ENCODE data around the gene AKT1S1. TPM values are rescaled to one million over a fixed set of nuclear protein-coding genes. Genes with fewer than 3 reads are reported as not detected.

AKT1S1 gene
- total RNA-seq, 3 donors from 2014 or later (not counting 1 experiment from before 2014, with no cell fraction given), result 12.8 to 17.8 (median 16.1) TPM

DNA sequence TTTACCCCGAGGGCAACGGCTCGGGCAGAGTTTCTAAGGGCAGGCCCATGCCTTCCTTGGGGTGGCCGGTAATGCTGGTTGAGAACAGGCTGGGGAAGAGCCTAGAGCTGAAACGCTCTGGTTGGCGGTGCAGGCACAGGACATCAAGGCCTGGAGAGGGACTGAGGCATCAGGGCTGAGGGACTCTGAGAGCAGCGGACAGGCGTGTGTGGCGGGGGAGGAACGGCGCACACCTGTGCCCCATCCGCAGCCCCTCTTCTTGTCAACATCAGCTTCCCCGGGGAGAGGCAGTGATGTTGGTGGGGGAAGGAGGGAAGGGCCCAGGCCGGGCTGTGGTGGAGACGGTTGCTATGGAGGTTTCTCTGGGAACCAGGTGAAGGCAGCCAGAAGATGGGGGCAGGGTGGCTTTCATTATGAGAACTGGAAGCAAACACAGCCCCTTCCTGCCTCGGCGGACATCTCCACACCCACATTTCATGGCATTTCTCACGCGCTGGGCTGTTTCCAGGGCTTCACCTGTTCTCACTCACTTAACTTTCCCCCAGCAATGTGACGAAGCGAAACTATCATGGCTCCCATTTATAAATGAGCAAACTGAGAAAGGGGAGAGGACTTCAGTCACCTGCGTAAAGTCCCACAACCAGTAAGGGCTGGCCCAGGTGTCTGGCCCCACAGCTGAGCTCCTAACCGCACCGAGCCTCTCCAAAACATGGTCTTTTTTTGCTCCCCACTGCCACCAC, 43.6 kb upstream of the AKT1S1 start:
- H3K27ac Mint-ChIP-seq, result peak overlapping the region in 1 of 2 donors; percentile 61
- TF ChIP-seq, protein P1, sequence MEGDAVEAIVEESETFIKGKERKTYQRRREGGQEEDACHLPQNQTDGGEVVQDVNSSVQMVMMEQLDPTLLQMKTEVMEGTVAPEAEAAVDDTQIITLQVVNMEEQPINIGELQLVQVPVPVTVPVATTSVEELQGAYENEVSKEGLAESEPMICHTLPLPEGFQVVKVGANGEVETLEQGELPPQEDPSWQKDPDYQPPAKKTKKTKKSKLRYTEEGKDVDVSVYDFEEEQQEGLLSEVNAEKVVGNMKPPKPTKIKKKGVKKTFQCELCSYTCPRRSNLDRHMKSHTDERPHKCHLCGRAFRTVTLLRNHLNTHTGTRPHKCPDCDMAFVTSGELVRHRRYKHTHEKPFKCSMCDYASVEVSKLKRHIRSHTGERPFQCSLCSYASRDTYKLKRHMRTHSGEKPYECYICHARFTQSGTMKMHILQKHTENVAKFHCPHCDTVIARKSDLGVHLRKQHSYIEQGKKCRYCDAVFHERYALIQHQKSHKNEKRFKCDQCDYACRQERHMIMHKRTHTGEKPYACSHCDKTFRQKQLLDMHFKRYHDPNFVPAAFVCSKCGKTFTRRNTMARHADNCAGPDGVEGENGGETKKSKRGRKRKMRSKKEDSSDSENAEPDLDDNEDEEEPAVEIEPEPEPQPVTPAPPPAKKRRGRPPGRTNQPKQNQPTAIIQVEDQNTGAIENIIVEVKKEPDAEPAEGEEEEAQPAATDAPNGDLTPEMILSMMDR (IDR thresholded peaks at IDR 0.05), result no peak
- DNase-seq, result no peak
- H3K9me3 Mint-ChIP-seq, result no peaks in the 10 kb centered on the region
- intact Hi-C loops (cut with micrococcal nuclease), result no loop called here
- no peaks in the 10 kb centered on the region for H3K36me3 Mint-ChIP-seq
- peaks cover 37% of the 10 kb centered on the region for H3K36me3 ChIP-seq (ENCODE audit: control insufficient read depth, insufficient read depth, low read length)
- 94% methylated on average over 24 of the region's 24 CpGs for WGBS (ENCODE audit: insufficient coverage)
- no peak overlapping the region for H3K4me3 ChIP-seq (ENCODE audit: low read length)
- no peaks in the 10 kb centered on the region for H3K9me3 ChIP-seq (ENCODE audit: control insufficient read depth, insufficient read depth, low read length)
- peaks cover 10 to 34% of the 10 kb centered on the region in 2 donors for H3K4me1 Mint-ChIP-seq
- H3K4me3 Mint-ChIP-seq, result no peak overlapping the region
- H3K27me3 ChIP-seq (ENCODE audit: control insufficient read depth, insufficient read depth, low read length), result no peaks in the 10 kb centered on the region
- H3K27me3 Mint-ChIP-seq (ENCODE audit: low read depth in 2 of 2), result no peaks in the 10 kb centered on the region
- ATAC-seq, result no peak
- peaks cover 20% of the 10 kb centered on the region for H3K4me1 ChIP-seq (ENCODE audit: control insufficient read depth, insufficient read depth, low read length)
- H3K27ac ChIP-seq (ENCODE audit: low read length), result no peak overlapping the region

DNA sequence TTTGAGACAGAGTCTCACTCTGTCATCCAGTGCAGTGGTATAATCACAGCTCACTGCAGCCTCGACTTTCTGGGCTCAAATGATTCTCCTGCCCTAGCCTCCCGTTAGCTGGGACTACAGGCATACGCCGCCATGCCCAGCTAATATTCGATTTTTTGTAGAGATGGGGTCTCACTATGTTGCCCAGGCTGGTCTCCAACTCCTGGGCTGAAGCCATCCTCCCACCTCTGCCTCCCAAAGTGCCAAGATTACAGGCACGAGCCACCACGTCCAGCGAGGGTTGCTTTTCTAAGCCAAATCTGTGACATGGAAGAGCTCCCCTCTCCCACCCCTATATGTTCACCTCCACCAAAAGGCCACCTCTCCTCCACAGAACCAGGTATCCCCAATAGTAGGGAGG, 40.9 kb upstream of the AKT1S1 start:
- intact Hi-C loops (cut with micrococcal nuclease), result no loop called here
- H3K36me3 Mint-ChIP-seq, result no peaks in the 10 kb centered on the region
- no peak overlapping the region for H3K27ac ChIP-seq (ENCODE audit: low read length)
- no peak overlapping the region for H3K27ac Mint-ChIP-seq
- WGBS (ENCODE audit: insufficient coverage), result 97% methylated on average over 8 of the region's 8 CpGs
- H3K27me3 ChIP-seq (ENCODE audit: control insufficient read depth, insufficient read depth, low read length), result no peaks in the 10 kb centered on the region
- peaks cover 7% of the 10 kb centered on the region for H3K4me1 ChIP-seq (ENCODE audit: control insufficient read depth, insufficient read depth, low read length)
- ATAC-seq (no peak), DNase-seq (no peak)
- H3K36me3 ChIP-seq (ENCODE audit: control insufficient read depth, insufficient read depth, low read length), result peaks cover 40% of the 10 kb centered on the region
- no peaks in the 10 kb centered on the region for H3K27me3 Mint-ChIP-seq (ENCODE audit: low read depth in 2 of 2)
- no peaks in the 10 kb centered on the region for H3K9me3 ChIP-seq (ENCODE audit: control insufficient read depth, insufficient read depth, low read length)
- no peaks in the 10 kb centered on the region for H3K9me3 Mint-ChIP-seq
- H3K4me3 ChIP-seq (ENCODE audit: low read length), result no peak overlapping the region
- TF ChIP-seq, protein P1 (IDR thresholded peaks at IDR 0.05), result no peak
- peaks cover 10 to 52% of the 10 kb centered on the region in 2 donors for H3K4me1 Mint-ChIP-seq
- no peak overlapping the region for H3K4me3 Mint-ChIP-seq

GRCh38 chr19:49916839-49917733, 39.9 kb upstream of the AKT1S1 start:
- TF ChIP-seq, protein P1 (IDR thresholded peaks at IDR 0.05), result no peak
- no peak overlapping the region for H3K4me3 ChIP-seq (ENCODE audit: low read length)
- no peaks in the 10 kb centered on the region for H3K9me3 ChIP-seq (ENCODE audit: control insufficient read depth, insufficient read depth, low read length)
- Mint-ChIP-seq H3K4me3 (no peak overlapping the region), H3K9me3 (no peaks in the 10 kb centered on the region), H3K36me3 (no peaks in the 10 kb centered on the region), H3K27ac (peak overlapping the region; percentile 38 to 41), H3K27me3 (ENCODE audit: low read depth in 2 of 2) (no peaks in the 10 kb centered on the region), H3K4me1 (peaks cover 9 to 53% of the 10 kb centered on the region in 2 donors)
- no peak overlapping the region for H3K27ac ChIP-seq (ENCODE audit: low read length)
- intact Hi-C loops (cut with micrococcal nuclease), result no loop called here
- DNase-seq, result no peak
- H3K36me3 ChIP-seq (ENCODE audit: control insufficient read depth, insufficient read depth, low read length), result peaks cover 39% of the 10 kb centered on the region
- no peak for ATAC-seq
- 85% methylated on average over 21 of the region's 21 CpGs for WGBS (ENCODE audit: insufficient coverage)
- no peaks in the 10 kb centered on the region for H3K27me3 ChIP-seq (ENCODE audit: control insufficient read depth, insufficient read depth, low read length)
- peaks cover 3% of the 10 kb centered on the region for H3K4me1 ChIP-seq (ENCODE audit: control insufficient read depth, insufficient read depth, low read length)

All from natural killer cell (primary cell).